SH-SY5Y (cell line): Measurements from ENCODE around the gene RBM17.

ENCODE experiments used
- GATA2 ChIP-seq: IDR thresholded peaks from 2 replicates; pipeline ENCODE4 v1.6.1; 2011; ENCODE audit warnings: mild to moderate bottlenecking, low read depth, low read length
- GATA3 ChIP-seq: IDR thresholded peaks from 2 replicates; pipeline ENCODE4 v1.6.1; 2011; ENCODE audit warnings: low read depth, mild to moderate bottlenecking, low read length, moderate library complexity

- TF ChIP-seq GATA2 (no peak), GATA3 (no peak)
Measured at GRCh38 chr10:6049031-6049400, 39.8 kb upstream of the RBM17 start.
